Measurements from ENCODE around the gene NGEF. TPM values are rescaled to one million over a fixed set of nuclear protein-coding genes. Genes with fewer than 3 reads are reported as not detected.

Gene NGEF
- total and polyA plus RNA-seq, 10 of the 15 experiments (the other 5 are each of a cell fraction or from before 2014, with no cell fraction given), result 0.12 TPM; not detected in 9

DNA sequence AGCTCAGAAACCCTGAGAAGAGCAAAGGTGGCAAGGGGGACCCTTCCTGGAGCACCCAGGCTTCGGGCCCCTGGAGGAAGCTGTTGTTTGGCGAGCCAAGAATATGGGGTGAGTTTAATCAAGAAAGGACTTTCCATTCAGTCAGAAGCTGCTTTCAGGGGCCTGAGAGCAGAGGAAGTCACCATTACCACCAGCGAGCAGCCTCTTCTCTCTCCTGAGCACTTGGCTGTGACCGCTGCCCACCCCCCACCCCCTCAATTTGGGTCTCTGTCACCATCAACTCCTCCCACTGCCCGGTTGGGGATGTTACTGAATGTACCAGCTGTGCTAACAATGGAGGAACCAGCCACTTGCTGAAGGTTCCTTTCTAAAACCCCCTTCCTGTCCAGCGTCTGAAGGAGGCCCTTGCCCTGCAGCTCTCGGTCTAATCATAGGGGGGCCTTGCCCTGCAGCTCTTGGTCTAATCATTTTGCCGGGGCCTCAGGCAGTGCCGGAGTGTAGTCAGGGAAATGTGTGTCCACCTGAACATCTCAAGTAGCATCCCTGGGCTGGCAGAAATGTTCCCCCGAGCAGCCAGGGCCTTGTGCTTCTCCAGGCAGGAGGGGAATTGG, 48.0 kb upstream of the NGEF start (continued):
- TF ChIP-seq ZSCAN29 (IDR thresholded peaks at IDR 0.05) (no peak), SKIL (IDR thresholded peaks at IDR 0.05; ENCODE audit: low read depth, poor library complexity, severe bottlenecking) (no peak), ZNF384 (IDR thresholded peaks at IDR 0.05; ENCODE audit: borderline replicate concordance, low read depth, low read length) (no peak), SMARCA5 (IDR thresholded peaks at IDR 0.05) (no peak), PAX5 (IDR thresholded peaks at IDR 0.05; ENCODE audit: borderline replicate concordance, low read depth, low read length) (peak; percentile 63; the same call in 1 of the 2 replicates), BCL3 (IDR thresholded peaks at IDR 0.05; ENCODE audit: borderline replicate concordance, insufficient read depth, low read depth, low read length, poor library complexity, severe bottlenecking) (peak; percentile 39), NFIC (IDR thresholded peaks at IDR 0.05; ENCODE audit: low read depth, low read length) (0 out of 2 replicates have a peak, but pooled peaks have one; percentile 39), HDAC2 (IDR thresholded peaks at IDR 0.05) (no peak), SUPT20H (IDR thresholded peaks at IDR 0.05; ENCODE audit: borderline replicate concordance, control insufficient read depth, low read depth, low read length) (no peak), FOXM1 (IDR thresholded peaks at IDR 0.05; ENCODE audit: low read depth, low read length) (no peak; the same call in 1 of the 2 replicates), RELA (IDR thresholded peaks at IDR 0.05; ENCODE audit: borderline replicate concordance, partially characterized antibody) (no peak), BRCA1 (IDR thresholded peaks at IDR 0.05; ENCODE audit: low read depth, low read length) (no peak), TARDBP (IDR thresholded peaks at IDR 0.05; ENCODE audit: borderline replicate concordance) (0 out of 2 replicates have a peak, but pooled peaks have one; percentile 14), CHD4 (IDR thresholded peaks at IDR 0.05) (no peak), SUZ12 (IDR thresholded peaks at IDR 0.05; ENCODE audit: unreplicated experiment) (no peak), ETV6 (conservative IDR thresholded peaks at IDR 0.05 in 1 of 2, IDR thresholded peaks at IDR 0.05 in 1 of 2; ENCODE audit: borderline replicate concordance in 1 of 2, low read depth in 1 of 2) (peak in 1 of 2 experiments; percentile 50; a peak in 1 of 4 replicates), NFYB (IDR thresholded peaks at IDR 0.05; ENCODE audit: insufficient read depth, low read depth, low read length) (no peak), SIN3A (IDR thresholded peaks at IDR 0.05; ENCODE audit: low read depth, low read length) (no peak), CHD2 (IDR thresholded peaks at IDR 0.05; ENCODE audit: borderline replicate concordance, low read depth, low read length) (no peak), BMI1 (IDR thresholded peaks at IDR 0.05; ENCODE audit: borderline replicate concordance) (no peak), TBL1XR1 (IDR thresholded peaks at IDR 0.05; ENCODE audit: low read depth, low read length) (peak; percentile 54; the same call in 1 of the 2 replicates), JUND (IDR thresholded peaks at IDR 0.05; ENCODE audit: low read depth, low read length) (no peak), SMC3 (IDR thresholded peaks at IDR 0.05; ENCODE audit: borderline replicate concordance, low read length) (no peak), TCF12 (IDR thresholded peaks at IDR 0.05; ENCODE audit: low read depth, low read length) (no peak), MEF2A (IDR thresholded peaks at IDR 0.05; ENCODE audit: insufficient read depth, low read depth, low read length) (no peak), KAT2A (conservative IDR thresholded peaks at IDR 0.05; ENCODE audit: control insufficient read depth, low read depth, low read length) (no peak), CHD1 (IDR thresholded peaks at IDR 0.05; ENCODE audit: low read depth, low read length) (no peak)
- TF ChIP-seq, protein P1, sequence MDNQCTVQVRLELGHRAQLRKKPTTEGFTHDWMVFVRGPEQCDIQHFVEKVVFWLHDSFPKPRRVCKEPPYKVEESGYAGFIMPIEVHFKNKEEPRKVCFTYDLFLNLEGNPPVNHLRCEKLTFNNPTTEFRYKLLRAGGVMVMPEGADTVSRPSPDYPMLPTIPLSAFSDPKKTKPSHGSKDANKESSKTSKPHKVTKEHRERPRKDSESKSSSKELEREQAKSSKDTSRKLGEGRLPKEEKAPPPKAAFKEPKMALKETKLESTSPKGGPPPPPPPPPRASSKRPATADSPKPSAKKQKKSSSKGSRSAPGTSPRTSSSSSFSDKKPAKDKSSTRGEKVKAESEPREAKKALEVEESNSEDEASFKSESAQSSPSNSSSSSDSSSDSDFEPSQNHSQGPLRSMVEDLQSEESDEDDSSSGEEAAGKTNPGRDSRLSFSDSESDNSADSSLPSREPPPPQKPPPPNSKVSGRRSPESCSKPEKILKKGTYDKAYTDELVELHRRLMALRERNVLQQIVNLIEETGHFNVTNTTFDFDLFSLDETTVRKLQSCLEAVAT (IDR thresholded peaks at IDR 0.05), result no peak
